Measurements from ENCODE around the gene BCAS1. TPM values are rescaled to one million over a fixed set of nuclear protein-coding genes. Genes with fewer than 3 reads are reported as not detected.

BCAS1 gene
- total and polyA plus RNA-seq, 2 donors from 2014 or later: 1.1 to 4.8 TPM

- intact Hi-C loops (cut with DNase I): no loop called here
- Histone ChIP-seq H3K27me3 (ENCODE audit: control insufficient read depth, insufficient read depth, low read length) (no peaks in the 10 kb centered on the region), H3K9me3 (ENCODE audit: control insufficient read depth in 2 of 3, insufficient read depth in 1 of 3, low read length in 3 of 3) (no peaks in the 10 kb centered on the region), H3K27ac (ENCODE audit: low read depth in 2 of 2, low read length in 2 of 2) (no peak overlapping the region), H3K9ac (ENCODE audit: low read length in 3 of 3) (peak overlapping the region in 1 of 3 donors; percentile 66), H3K4me1 (ENCODE audit: control insufficient read depth in 2 of 3, insufficient read depth in 2 of 3, low read depth in 1 of 3, low read length in 3 of 3) (peaks cover 2 to 4% (median 3%) of the 10 kb centered on the region in 3 donors), H3K36me3 (ENCODE audit: control insufficient read depth in 2 of 3, insufficient read depth in 3 of 3, low read length in 3 of 3) (no peaks in the 10 kb centered on the region), H3K4me3 (ENCODE audit: low read length in 3 of 3) (no peak overlapping the region)
- TF ChIP-seq, protein P1, sequence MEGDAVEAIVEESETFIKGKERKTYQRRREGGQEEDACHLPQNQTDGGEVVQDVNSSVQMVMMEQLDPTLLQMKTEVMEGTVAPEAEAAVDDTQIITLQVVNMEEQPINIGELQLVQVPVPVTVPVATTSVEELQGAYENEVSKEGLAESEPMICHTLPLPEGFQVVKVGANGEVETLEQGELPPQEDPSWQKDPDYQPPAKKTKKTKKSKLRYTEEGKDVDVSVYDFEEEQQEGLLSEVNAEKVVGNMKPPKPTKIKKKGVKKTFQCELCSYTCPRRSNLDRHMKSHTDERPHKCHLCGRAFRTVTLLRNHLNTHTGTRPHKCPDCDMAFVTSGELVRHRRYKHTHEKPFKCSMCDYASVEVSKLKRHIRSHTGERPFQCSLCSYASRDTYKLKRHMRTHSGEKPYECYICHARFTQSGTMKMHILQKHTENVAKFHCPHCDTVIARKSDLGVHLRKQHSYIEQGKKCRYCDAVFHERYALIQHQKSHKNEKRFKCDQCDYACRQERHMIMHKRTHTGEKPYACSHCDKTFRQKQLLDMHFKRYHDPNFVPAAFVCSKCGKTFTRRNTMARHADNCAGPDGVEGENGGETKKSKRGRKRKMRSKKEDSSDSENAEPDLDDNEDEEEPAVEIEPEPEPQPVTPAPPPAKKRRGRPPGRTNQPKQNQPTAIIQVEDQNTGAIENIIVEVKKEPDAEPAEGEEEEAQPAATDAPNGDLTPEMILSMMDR (IDR thresholded peaks at IDR 0.05; ENCODE audit: borderline replicate concordance, extremely low read depth, insufficient read depth): no peak
- FAIRE-seq (no peak), DNase-seq (no peak)
Measured at GRCh38 chr20:54068495-54068894, 1.9 kb downstream of the BCAS1 start.

DNA sequence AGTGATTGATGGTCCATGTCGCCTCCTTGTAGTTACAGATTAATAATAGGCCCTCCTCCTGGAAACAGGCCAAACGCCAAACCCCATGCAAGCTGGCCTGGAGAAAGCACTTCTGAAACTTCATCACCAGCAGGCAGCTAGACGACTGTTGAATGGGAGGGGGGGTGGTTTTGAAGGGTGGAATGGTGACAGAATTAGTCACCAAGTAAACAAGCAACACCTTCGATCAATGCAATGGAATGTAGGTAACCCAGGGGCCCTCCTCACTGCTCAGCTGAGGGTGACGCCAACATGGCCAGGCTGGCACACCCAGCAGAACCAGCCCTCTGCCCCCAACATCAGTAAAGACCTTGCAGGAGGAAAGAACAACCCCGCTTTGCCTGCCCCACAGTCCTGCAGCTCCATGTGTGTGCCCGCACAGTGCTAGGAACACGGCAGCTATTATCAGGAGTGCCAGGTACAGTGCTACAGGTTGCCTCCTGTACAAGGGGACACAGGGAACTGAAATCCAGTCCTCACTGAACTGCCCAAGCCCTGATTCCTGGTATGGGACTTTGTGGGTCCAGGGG lies 2.7 kb downstream of the BCAS1 start:
- Histone ChIP-seq H3K9ac (ENCODE audit: low read length in 3 of 3) (peak overlapping the region in 1 of 3 donors; percentile 66), H3K36me3 (ENCODE audit: control insufficient read depth in 2 of 3, insufficient read depth in 3 of 3, low read length in 3 of 3) (no peaks in the 10 kb centered on the region), H3K4me1 (ENCODE audit: control insufficient read depth in 2 of 3, insufficient read depth in 2 of 3, low read depth in 1 of 3, low read length in 3 of 3) (peaks cover 2 to 4% (median 3%) of the 10 kb centered on the region in 3 donors), H3K27me3 (ENCODE audit: control insufficient read depth, insufficient read depth, low read length) (no peaks in the 10 kb centered on the region), H3K4me3 (ENCODE audit: low read length in 3 of 3) (no peak overlapping the region), H3K27ac (ENCODE audit: low read depth in 2 of 2, low read length in 2 of 2) (peak overlapping the region in 1 of 2 donors; percentile 72), H3K9me3 (ENCODE audit: control insufficient read depth in 2 of 3, insufficient read depth in 1 of 3, low read length in 3 of 3) (no peaks in the 10 kb centered on the region)
- DNase-seq (peak; percentile 84 to 95 (median 90)), FAIRE-seq (no peak)
- TF ChIP-seq, protein P1 (IDR thresholded peaks at IDR 0.05; ENCODE audit: borderline replicate concordance, extremely low read depth, insufficient read depth): no peak
- intact Hi-C loops (cut with DNase I): no loop called here

DNA sequence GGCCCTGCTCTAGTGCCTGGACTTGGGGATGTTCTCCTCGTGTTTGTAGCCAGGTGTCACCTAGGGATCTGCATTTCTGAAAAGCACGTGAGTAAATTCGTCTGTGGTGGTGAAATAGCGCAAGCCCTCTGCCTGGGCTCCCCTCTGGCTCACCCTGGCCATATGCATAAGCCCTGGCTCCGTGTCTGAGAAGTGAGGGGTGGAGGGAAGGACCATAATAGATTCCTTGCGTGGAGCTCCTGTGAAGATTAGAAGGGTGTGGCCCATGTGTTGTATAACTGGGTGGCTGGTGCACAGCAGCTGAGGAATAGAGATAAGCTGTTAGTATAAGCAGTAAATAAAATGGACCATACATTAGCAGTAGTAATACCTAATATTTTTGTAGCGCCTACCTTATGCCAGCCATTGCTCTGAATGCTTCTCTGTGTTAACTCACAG lies 4.8 kb downstream of the BCAS1 start:
- intact Hi-C loops (cut with DNase I): no loop called here
- no peak for FAIRE-seq
- DNase-seq: no peak
- Histone ChIP-seq H3K27me3 (ENCODE audit: control insufficient read depth, insufficient read depth, low read length) (no peaks in the 10 kb centered on the region), H3K4me1 (ENCODE audit: control insufficient read depth in 2 of 3, insufficient read depth in 2 of 3, low read depth in 1 of 3, low read length in 3 of 3) (peaks cover 2 to 4% (median 3%) of the 10 kb centered on the region in 3 donors), H3K36me3 (ENCODE audit: control insufficient read depth in 2 of 3, insufficient read depth in 3 of 3, low read length in 3 of 3) (no peaks in the 10 kb centered on the region), H3K9ac (ENCODE audit: low read length in 3 of 3) (no peak overlapping the region), H3K27ac (ENCODE audit: low read depth in 2 of 2, low read length in 2 of 2) (no peak overlapping the region), H3K4me3 (ENCODE audit: low read length in 3 of 3) (no peak overlapping the region), H3K9me3 (ENCODE audit: control insufficient read depth in 2 of 3, insufficient read depth in 1 of 3, low read length in 3 of 3) (no peaks in the 10 kb centered on the region)
- TF ChIP-seq, protein P1 (IDR thresholded peaks at IDR 0.05; ENCODE audit: borderline replicate concordance, extremely low read depth, insufficient read depth): no peak

DNA sequence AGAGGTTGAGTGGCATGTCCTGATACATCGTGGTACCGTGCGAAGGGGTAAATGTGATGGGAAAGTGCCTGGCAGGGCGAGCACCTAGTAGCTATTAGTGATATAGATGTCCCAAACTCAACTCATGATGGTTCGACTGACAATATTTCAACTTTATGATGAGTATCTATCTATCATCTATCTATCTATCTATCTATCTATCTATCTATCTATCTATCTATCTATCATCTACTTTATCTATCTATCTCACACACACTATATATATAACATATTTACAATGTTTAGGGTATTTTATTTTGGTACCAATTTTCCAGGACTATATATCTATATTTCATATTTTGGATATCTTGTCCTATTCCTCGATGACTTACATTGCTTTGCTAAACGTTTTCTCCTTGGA lies 5.5 kb downstream of the BCAS1 start:
- intact Hi-C loops (cut with DNase I): no loop called here
- H3K9me3 ChIP-seq (ENCODE audit: control insufficient read depth in 2 of 3, insufficient read depth in 1 of 3, low read length in 3 of 3): no peaks in the 10 kb centered on the region
- TF ChIP-seq, protein P1 (IDR thresholded peaks at IDR 0.05; ENCODE audit: borderline replicate concordance, extremely low read depth, insufficient read depth): no peak
- H3K27me3 ChIP-seq (ENCODE audit: control insufficient read depth, insufficient read depth, low read length): no peaks in the 10 kb centered on the region
- peaks cover 2 to 4% (median 3%) of the 10 kb centered on the region in 3 donors for H3K4me1 ChIP-seq (ENCODE audit: control insufficient read depth in 2 of 3, insufficient read depth in 2 of 3, low read depth in 1 of 3, low read length in 3 of 3)
- no peaks in the 10 kb centered on the region for H3K36me3 ChIP-seq (ENCODE audit: control insufficient read depth in 2 of 3, insufficient read depth in 3 of 3, low read length in 3 of 3)
- H3K4me3 ChIP-seq (ENCODE audit: low read length in 3 of 3): no peak overlapping the region
- DNase-seq: no peak
- no peak overlapping the region for H3K27ac ChIP-seq (ENCODE audit: low read depth in 2 of 2, low read length in 2 of 2)
- no peak overlapping the region for H3K9ac ChIP-seq (ENCODE audit: low read length in 3 of 3)
- FAIRE-seq: no peak
